GM21526 (cell line): ENCODE results near the gene SSTR3.
"Not testable (repeated sequence)": the region's sequence is repeated elsewhere in the genome, so short reads cannot be mapped to it uniquely, and the experiment has no call there.

ENCODE experiments used
- ATAC-seq: cut with Tn5 transposase; IDR thresholded peaks from one replicate; pipeline ENCODE4 v1.9.1; 2021; ENCODE audit warnings: moderate library complexity; ENCODE audit not compliant: unreplicated experiment, low FRiP score

The SSTR3 gene

GRCh38 chr22:37243402-37244113 lies 31.3 kb upstream of the SSTR3 start:
- no peak for ATAC-seq

- ATAC-seq = peak; percentile 44
These were observed 30.2 kb upstream of the SSTR3 start for GRCh38 chr22:37242395-37242918.

GRCh38 chr22:37241351-37242142 lies 29.3 kb upstream of the SSTR3 start:
- ATAC-seq = no peak

- ATAC-seq = no peak
These were observed 28.7 kb upstream of the SSTR3 start for GRCh38 chr22:37240941-37241320.

- ATAC-seq = no peak
These were observed 28.1 kb upstream of the SSTR3 start for GRCh38 chr22:37240240-37240940.

GRCh38 chr22:37239336-37240239 lies 27.3 kb upstream of the SSTR3 start:
- ATAC-seq = no peak

- no peak for ATAC-seq
These were observed 25.3 kb upstream of the SSTR3 start for GRCh38 chr22:37237371-37238268.

GRCh38 chr22:37235897-37236607 lies 23.8 kb upstream of the SSTR3 start:
- no peak for ATAC-seq

GRCh38 chr22:37234736-37235711 lies 22.7 kb upstream of the SSTR3 start:
- ATAC-seq = no peak

- no peak for ATAC-seq
These were observed 21.7 kb upstream of the SSTR3 start for GRCh38 chr22:37233751-37234631.

- not testable (repeated sequence) for ATAC-seq
These were observed 21.1 kb upstream of the SSTR3 start for GRCh38 chr22:37233371-37233750.

- no peak for ATAC-seq
These were observed 20.1 kb upstream of the SSTR3 start for GRCh38 chr22:37232140-37232998.

GRCh38 chr22:37231406-37232139 lies 19.3 kb upstream of the SSTR3 start:
- no peak for ATAC-seq

- ATAC-seq = no peak
These were observed 18.6 kb upstream of the SSTR3 start for GRCh38 chr22:37230673-37231405.
